Ovary (tissue), 9 donors: ENCODE data around the gene RNF152. TPM values are rescaled to one million over a fixed set of nuclear protein-coding genes. Genes with fewer than 3 reads are reported as not detected.

ENCODE experiments used
- DNase-seq, 5 donors: peaks; one replicate each; pipeline ENCODE4 v3.0.0-alpha.2; 2019 to 2020
- H3K27ac ChIP-seq, 2 donors: fragments of 200-600 bp; one replicate each; pipeline versions ENCODE4 v1.5.1 to v1.8.0; 2019 to 2022
- H3K27me3 ChIP-seq: fragments of 200-600 bp; one replicate; pipeline ENCODE4 v1.8.0; 2022
- H3K36me3 ChIP-seq: fragments of 200-600 bp; sonication (generic); one replicate; pipeline ENCODE4 v1.5.1; 2019
- H3K4me1 ChIP-seq: one replicate; pipeline ENCODE4 v1.8.1; 2013; ENCODE audit warnings: mild to moderate bottlenecking, moderate library complexity; ENCODE audit not compliant: insufficient read depth
- H3K4me3 ChIP-seq: fragments of 200-600 bp; sonication (generic); one replicate; pipeline ENCODE4 v1.5.1; 2017
- H3K9me3 ChIP-seq, 2 donors: fragments of 200-600 bp in 1 of 2; sonication (generic) in 1 of 2; one replicate each; pipeline versions ENCODE4 v1.5.1 to v1.8.1; 2013 to 2019; ENCODE audit warnings: mild to moderate bottlenecking in 1 of 2, moderate library complexity in 1 of 2
- CTCF ChIP-seq, 3 donors: fragments of 450-650 bp in 2 of 3; fragments of 200-600 bp in 1 of 3; IDR thresholded peaks; one replicate each; pipeline versions ENCODE4 v1.5.1 to v1.8.0; 2016 to 2022; ENCODE audit warnings: antibody characterized with exemption in 3 of 3, mild to moderate bottlenecking in 1 of 3
- EP300 ChIP-seq: sonication (generic); formaldehyde crosslinking; IDR thresholded peaks from one replicate; pipeline ENCODE4 v1.6.1; 2017; ENCODE audit warnings: antibody characterized with exemption
- POLR2A ChIP-seq: fragments of 450-650 bp; IDR thresholded peaks from one replicate; pipeline ENCODE4 v1.6.1; 2017; ENCODE audit warnings: antibody characterized with exemption, mild to moderate bottlenecking, moderate library complexity
- WGBS, 3 donors: extraction: QIAGEN DNeasy Blood & Tissue Kit in 1 of 3; methylation state at CpG; one replicate each; pipeline versions ENCODE4 v1.1.5 to v1.1.7; 2013 to 2017; 5-methylcytosine and 5-hydroxymethylcytosine counted together
- intact Hi-C, 4 donors: fragments of 100-400 bp; cut with DNase I; formaldehyde crosslinking; loops; one replicate each; pipeline versions ENCODE4 v1.11.0 to v1.15.1; 2022 to 2023
- polyA plus RNA-seq, 2 donors: library from polyadenylated mRNA; stranded (reverse); fragments of 200-250 nt in 1 of 2; fragments of 350-450 nt in 1 of 2; fragmentation: Illumina TruSeq in 1 of 2; extraction: RNeasy Lipid Tissue Mini Kit (QIAGEN cat#74804) in 1 of 2; gene quantifications; one replicate each; pipeline ENCODE4 v1.2.3, GENCODE V29; 2013 to 2014
- total RNA-seq, 7 donors: library from RNA; depleted of rRNA in 2 of 7; stranded (reverse); fragments of >200 nt in 2 of 7; fragmentation: NEBNext Ultra II Directional in 3 of 7; extraction: Animal tissue kit (Norgen Biotek cat#: 25700) in 3 of 7; gene quantifications; one replicate each; pipeline versions ENCODE4 v1.1.0 to v1.2.4, GENCODE V29; 2016 to 2023
- donor health status: DM: no; HTN: no; CAD: no; lungs with moderate emphysema.
- donor health status: DM: no; HTN: no; CAD: no.
- donor health status: Bipolar disorder and iron deficiency.
- donor health status: DM: yes; HTN: yes; CAD: no.
- donor health status: DM: no; HTN: no; CAD: no.
- donor health status: DM: yes; HTN: yes; CAD: no.

RNF152 gene
- total and polyA plus RNA-seq, 9 donors = 2.6 to 31.6 (median 7.2) TPM

GRCh38 chr18:61883547-61883946 lies 9.3 kb downstream of the RNF152 start:
- no peaks in the 10 kb centered on the region for H3K36me3 ChIP-seq

GRCh38 chr18:61882296-61883004 lies 10.4 kb downstream of the RNF152 start:
- intact Hi-C loops = no loop called here
- H3K9me3 ChIP-seq = no peaks in the 10 kb centered on the region
- no peaks in the 10 kb centered on the region for H3K4me1 ChIP-seq
- no peak overlapping the region for H3K27ac ChIP-seq
- TF ChIP-seq POLR2A (no peak), CTCF (IDR thresholded peaks at IDR 0.05) (no peak), EP300 (no peak)
- H3K4me3 ChIP-seq = no peak overlapping the region
- 59 to 70% (median 69%) methylated on average over 4 of the region's 4 CpGs for WGBS, 3 donors
- no peaks in the 10 kb centered on the region for H3K27me3 ChIP-seq
- DNase-seq = no peak
- no peaks in the 10 kb centered on the region for H3K36me3 ChIP-seq

More at GRCh38 chr18:61883547-61883946, 9.3 kb downstream of the RNF152 start:
- no peak for DNase-seq
- Histone ChIP-seq H3K27me3 (no peaks in the 10 kb centered on the region), H3K4me3 (no peak overlapping the region), H3K27ac (no peak overlapping the region), H3K9me3 (no peaks in the 10 kb centered on the region), H3K4me1 (no peaks in the 10 kb centered on the region)
- no peak for TF ChIP-seq EP300
- TF ChIP-seq CTCF (IDR thresholded peaks at IDR 0.05) = no peak
- intact Hi-C loops = no loop called here
- WGBS, 3 donors = 82 to 86% (median 86%) methylated on average over 2 of the region's 2 CpGs

- no peak for DNase-seq
- intact Hi-C loops = no loop called here
- 94 to 97% (median 95%) methylated on average over 4 of the region's 4 CpGs for WGBS, 3 donors
- Histone ChIP-seq H3K4me3 (no peak overlapping the region), H3K36me3 (no peaks in the 10 kb centered on the region), H3K9me3 (no peaks in the 10 kb centered on the region), H3K4me1 (no peaks in the 10 kb centered on the region), H3K27me3 (no peaks in the 10 kb centered on the region), H3K27ac (no peak overlapping the region)
- TF ChIP-seq CTCF (IDR thresholded peaks at IDR 0.05) (no peak), EP300 (no peak), POLR2A (no peak)
Observed at GRCh38 chr18:61876899-61877298, 15.9 kb downstream of the RNF152 start.

- Histone ChIP-seq H3K27ac (no peak overlapping the region), H3K4me3 (no peak overlapping the region), H3K36me3 (no peaks in the 10 kb centered on the region), H3K9me3 (no peaks in the 10 kb centered on the region), H3K4me1 (no peaks in the 10 kb centered on the region), H3K27me3 (no peaks in the 10 kb centered on the region)
- 54 to 67% (median 63%) methylated on average over 8 of the region's 8 CpGs for WGBS, 3 donors
- intact Hi-C loops = no loop called here
- TF ChIP-seq EP300 (no peak), CTCF (IDR thresholded peaks at IDR 0.05) (no peak), POLR2A (no peak)
- no peak for DNase-seq
Observed at GRCh38 chr18:61870151-61870550, 22.7 kb downstream of the RNF152 start.
